ENCODE measurements around the gene CCDC38.

GRCh38 chr12:95989504-95990123, 47.2 kb upstream of the CCDC38 start:
- TF ChIP-seq CTCF (conservative IDR thresholded peaks at IDR 0.05; ENCODE audit: low read depth, low read length) (no peak), EZH2 (IDR thresholded peaks at IDR 0.05; ENCODE audit: borderline replicate concordance, low read depth, low read length, poor library complexity, severe bottlenecking) (no peak)
